ENCODE results near the gene AK2. TPM values are rescaled to one million over a fixed set of nuclear protein-coding genes. Genes with fewer than 3 reads are reported as not detected.

The AK2 gene
- total RNA-seq, 2 donors from 2014 or later, result 114 to 118 TPM

DNA sequence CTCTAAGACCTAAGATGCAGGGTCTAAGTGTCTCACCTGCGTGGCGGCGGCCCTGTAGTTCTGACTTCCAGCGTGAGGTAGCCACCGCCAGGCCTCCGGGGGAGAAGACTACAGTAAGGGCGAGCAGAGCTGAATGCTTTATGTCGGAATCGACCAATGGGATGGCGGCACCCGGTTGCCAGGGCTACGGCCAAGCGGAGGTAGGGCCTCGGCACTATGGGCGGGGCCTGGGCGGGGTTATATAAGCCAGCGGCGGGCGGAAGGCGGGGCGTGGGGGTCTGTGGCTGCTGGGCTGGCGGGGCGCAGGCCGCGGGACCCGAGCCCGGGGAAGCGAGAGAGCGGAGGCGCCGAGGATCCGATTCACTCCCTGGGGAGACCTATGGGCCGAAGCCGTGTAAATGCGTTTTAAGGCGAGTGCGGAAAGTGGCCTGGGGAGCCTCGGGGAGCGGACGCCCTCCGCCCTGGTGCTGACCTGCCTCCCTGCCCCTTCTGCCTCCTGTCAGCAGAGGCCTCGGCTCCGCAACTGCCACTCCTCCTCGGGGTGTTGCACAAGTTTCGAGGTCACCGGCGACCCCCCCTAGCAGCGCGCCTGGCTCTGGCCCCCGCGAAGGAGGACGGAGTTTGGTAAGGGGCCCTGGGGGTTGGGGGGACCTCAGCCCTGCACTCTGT lies 44.3 kb upstream of the AK2 start, which contains the start of gene AZIN2:
TSS of gene AZIN2 (plus strand) at position 269 of the 669 bp plus-strand sequence. CDS start 1,097 bp downstream, outside the sequence.
- Histone ChIP-seq H3K27ac (ENCODE audit: low read depth, low read length) (no peak within 1 kb of the TSS), H3K9ac (ENCODE audit: extremely low read depth, low read length, poor library complexity, severe bottlenecking) (no peak within 1 kb of the TSS), H3K36me3 (ENCODE audit: control insufficient read depth, insufficient read depth, low read length) (no peaks in the 10 kb centered on the region), H3K27me3 (ENCODE audit: control insufficient read depth, insufficient read depth, low read length, poor library complexity, severe bottlenecking) (peaks cover 49% of the 10 kb centered on the region), H3K9me3 (ENCODE audit: control insufficient read depth, low read length) (no peaks in the 10 kb centered on the region), H3K4me3 (ENCODE audit: low read length) (peak within 1 kb of the TSS; percentile 83), H3K4me1 (ENCODE audit: control insufficient read depth, insufficient read depth, low read length) (no peaks in the 10 kb centered on the region)
- peaks cover 63% of the 10 kb centered on the region for H3K27me3 Mint-ChIP-seq (ENCODE audit: insufficient read depth)
- 1 to 2% methylated on average over 11 to 52 of the region's 52 CpGs for WGBS, 2 experiments (ENCODE audit: insufficient coverage in 1 of 2, insufficient read length in 1 of 2)
- DNase-seq, result peak; percentile 99
- peak within 1 kb of the TSS; percentile 61 for H3K4me3 Mint-ChIP-seq
- TF ChIP-seq, protein P1, sequence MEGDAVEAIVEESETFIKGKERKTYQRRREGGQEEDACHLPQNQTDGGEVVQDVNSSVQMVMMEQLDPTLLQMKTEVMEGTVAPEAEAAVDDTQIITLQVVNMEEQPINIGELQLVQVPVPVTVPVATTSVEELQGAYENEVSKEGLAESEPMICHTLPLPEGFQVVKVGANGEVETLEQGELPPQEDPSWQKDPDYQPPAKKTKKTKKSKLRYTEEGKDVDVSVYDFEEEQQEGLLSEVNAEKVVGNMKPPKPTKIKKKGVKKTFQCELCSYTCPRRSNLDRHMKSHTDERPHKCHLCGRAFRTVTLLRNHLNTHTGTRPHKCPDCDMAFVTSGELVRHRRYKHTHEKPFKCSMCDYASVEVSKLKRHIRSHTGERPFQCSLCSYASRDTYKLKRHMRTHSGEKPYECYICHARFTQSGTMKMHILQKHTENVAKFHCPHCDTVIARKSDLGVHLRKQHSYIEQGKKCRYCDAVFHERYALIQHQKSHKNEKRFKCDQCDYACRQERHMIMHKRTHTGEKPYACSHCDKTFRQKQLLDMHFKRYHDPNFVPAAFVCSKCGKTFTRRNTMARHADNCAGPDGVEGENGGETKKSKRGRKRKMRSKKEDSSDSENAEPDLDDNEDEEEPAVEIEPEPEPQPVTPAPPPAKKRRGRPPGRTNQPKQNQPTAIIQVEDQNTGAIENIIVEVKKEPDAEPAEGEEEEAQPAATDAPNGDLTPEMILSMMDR (conservative IDR thresholded peaks at IDR 0.05), result peak; percentile 30
- H3K9me3 Mint-ChIP-seq, result no peaks in the 10 kb centered on the region
- H3K4me1 Mint-ChIP-seq, result peaks cover 4% of the 10 kb centered on the region
- no peak within 1 kb of the TSS for H3K27ac Mint-ChIP-seq
- no peaks in the 10 kb centered on the region for H3K36me3 Mint-ChIP-seq (ENCODE audit: low read depth)

DNA sequence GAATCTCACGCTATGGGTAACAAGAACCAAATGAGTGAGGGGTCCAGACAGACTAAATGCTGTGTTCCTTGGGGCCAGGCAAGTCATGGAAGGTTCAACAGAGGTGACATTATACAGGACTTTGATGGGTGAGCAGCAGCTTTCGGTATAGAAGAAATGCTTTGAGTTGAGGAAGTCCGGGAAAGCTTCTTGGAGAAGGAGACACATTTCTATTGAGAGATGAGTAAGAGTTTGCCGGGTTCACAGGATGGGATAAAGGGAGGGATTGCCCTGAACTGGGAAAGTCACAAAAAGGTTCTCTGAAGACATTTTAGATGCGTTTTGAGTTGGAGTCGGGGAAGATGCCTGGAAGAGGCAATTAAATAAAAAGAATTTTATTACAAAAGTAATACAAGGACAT lies 43.7 kb upstream of the AK2 start:
- Mint-ChIP-seq H3K4me3 (peak overlapping the region; percentile 61), H3K36me3 (ENCODE audit: low read depth) (no peaks in the 10 kb centered on the region), H3K27me3 (ENCODE audit: insufficient read depth) (peaks cover 57% of the 10 kb centered on the region), H3K9me3 (no peaks in the 10 kb centered on the region), H3K27ac (no peak overlapping the region), H3K4me1 (peaks cover 4% of the 10 kb centered on the region)
- TF ChIP-seq, protein P1 (conservative IDR thresholded peaks at IDR 0.05), result no peak
- Histone ChIP-seq H3K4me1 (ENCODE audit: control insufficient read depth, insufficient read depth, low read length) (no peaks in the 10 kb centered on the region), H3K27ac (ENCODE audit: low read depth, low read length) (no peak overlapping the region), H3K36me3 (ENCODE audit: control insufficient read depth, insufficient read depth, low read length) (no peaks in the 10 kb centered on the region), H3K9me3 (ENCODE audit: control insufficient read depth, low read length) (no peaks in the 10 kb centered on the region), H3K27me3 (ENCODE audit: control insufficient read depth, insufficient read depth, low read length, poor library complexity, severe bottlenecking) (peaks cover 42% of the 10 kb centered on the region), H3K9ac (ENCODE audit: extremely low read depth, low read length, poor library complexity, severe bottlenecking) (no peak overlapping the region), H3K4me3 (ENCODE audit: low read length) (peak overlapping the region; percentile 83)
- 64 to 100% methylated on average over 2 to 6 of the region's 6 CpGs for WGBS, 2 experiments (ENCODE audit: insufficient coverage in 1 of 2, insufficient read length in 1 of 2)
- DNase-seq, result no peak

DNA sequence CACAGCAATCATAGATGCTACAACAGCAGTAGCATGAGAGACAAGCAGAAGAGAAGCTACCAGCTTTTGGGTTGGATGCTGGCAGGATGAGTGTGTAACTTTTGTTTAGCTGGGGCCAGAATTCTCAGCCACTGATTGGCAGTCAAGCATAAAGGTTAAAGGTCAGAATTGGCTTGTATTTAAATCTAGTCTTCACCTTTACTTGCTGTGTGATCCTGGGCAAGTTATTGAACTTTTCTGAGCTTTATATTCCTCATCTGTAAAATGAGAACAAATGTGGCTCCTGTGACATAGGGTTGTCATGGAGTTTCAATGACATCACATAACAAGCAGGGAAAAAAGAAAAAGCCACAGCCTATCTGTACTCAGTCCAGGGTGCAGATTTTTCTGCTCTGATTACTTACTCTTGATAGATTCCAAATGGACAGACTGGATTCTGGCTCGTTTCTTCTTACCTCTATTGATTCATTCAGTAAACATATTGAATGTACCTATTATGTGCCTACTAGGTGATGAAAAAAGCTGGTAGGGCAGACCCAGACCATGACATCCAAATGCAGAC lies 41.4 kb upstream of the AK2 start:
- Mint-ChIP-seq H3K36me3 (ENCODE audit: low read depth) (no peaks in the 10 kb centered on the region), H3K4me1 (peaks cover 4% of the 10 kb centered on the region), H3K27me3 (ENCODE audit: insufficient read depth) (peaks cover 35% of the 10 kb centered on the region), H3K27ac (no peak overlapping the region), H3K9me3 (no peaks in the 10 kb centered on the region), H3K4me3 (no peak overlapping the region)
- TF ChIP-seq, protein P1 (conservative IDR thresholded peaks at IDR 0.05), result no peak
- Histone ChIP-seq H3K9me3 (ENCODE audit: control insufficient read depth, low read length) (no peaks in the 10 kb centered on the region), H3K4me1 (ENCODE audit: control insufficient read depth, insufficient read depth, low read length) (no peaks in the 10 kb centered on the region), H3K27me3 (ENCODE audit: control insufficient read depth, insufficient read depth, low read length, poor library complexity, severe bottlenecking) (peaks cover 20% of the 10 kb centered on the region), H3K36me3 (ENCODE audit: control insufficient read depth, insufficient read depth, low read length) (no peaks in the 10 kb centered on the region), H3K4me3 (ENCODE audit: low read length) (no peak overlapping the region), H3K27ac (ENCODE audit: low read depth, low read length) (no peak overlapping the region), H3K9ac (ENCODE audit: extremely low read depth, low read length, poor library complexity, severe bottlenecking) (no peak overlapping the region)
- WGBS, 2 experiments (ENCODE audit: insufficient coverage in 1 of 2, insufficient read length in 1 of 2), result 90% methylated on average over 1 of the region's 1 CpG; no CpG with 5 or more reads in 1 of the 2 experiments
- no peak for DNase-seq
